CD8-positive, alpha-beta memory T cell (primary cell): ENCODE data around the gene GNG8. TPM values are rescaled to one million over a fixed set of nuclear protein-coding genes. Genes with fewer than 3 reads are reported as not detected.

ENCODE experiments used
- polyA plus RNA-seq: library from polyadenylated mRNA; unstranded; fragments of 300-500 nt; fragmentation: Illumina TruSeq; gene quantifications from one replicate; pipeline ENCODE4 v1.2.3, GENCODE V29; 2021
- total RNA-seq, 2 experiments: library from RNA; stranded (reverse); gene quantifications; one replicate each; pipeline ENCODE4 v1.2.3, GENCODE V29; 2021

GNG8 gene
- total and polyA plus RNA-seq, 3 experiments from 2014 or later: 9.0 TPM; not detected in 1

Other genes starting within 250 kb of the GNG8 start
- gene CCDC8, start 222.6 kb downstream of the GNG8 start, total RNA-seq: not detected
- gene CCDC8, start 222.6 kb downstream of the GNG8 start, polyA plus RNA-seq: not detected
- gene PNMA8C, start 207.3 kb downstream of the GNG8 start, total RNA-seq: not detected
- gene PNMA8C, start 207.3 kb downstream of the GNG8 start, polyA plus RNA-seq: not detected
- under 1 TPM; 0.49 to 0.61 TPM for gene PNMA8A, start 164.6 kb downstream of the GNG8 start, total RNA-seq
- gene PNMA8A, start 164.6 kb downstream of the GNG8 start, polyA plus RNA-seq: not detected
- gene PNMA8B, start 140.3 kb downstream of the GNG8 start, total RNA-seq: under 1 TPM in 1 of 2 experiments, not detected in 1; 0.04 TPM
- gene PNMA8B, start 140.3 kb downstream of the GNG8 start, polyA plus RNA-seq: not detected
- 100 to 1,000 TPM; 465 to 493 TPM for gene CALM3, start 34.9 kb downstream of the GNG8 start, total RNA-seq
- 168 TPM for gene CALM3, start 34.9 kb downstream of the GNG8 start, polyA plus RNA-seq
- gene PTGIR, start 11.1 kb downstream of the GNG8 start, total RNA-seq: 10 to 100 TPM; 17.7 to 18.4 TPM
- not detected for gene PTGIR, start 11.1 kb downstream of the GNG8 start, polyA plus RNA-seq
- 1 to 10 TPM; 2.5 TPM for gene DACT3, start 25.0 kb upstream of the GNG8 start, total RNA-seq
- not detected for gene DACT3, start 25.0 kb upstream of the GNG8 start, polyA plus RNA-seq
- 10 to 100 TPM; 61.6 to 63.8 TPM for gene PRKD2, start 80.9 kb upstream of the GNG8 start, total RNA-seq
- gene PRKD2, start 80.9 kb upstream of the GNG8 start, polyA plus RNA-seq: 88.0 TPM
- 10 to 100 TPM; 21.6 to 24.4 TPM for gene FKRP, start 109.9 kb upstream of the GNG8 start, total RNA-seq
- 6.4 TPM for gene FKRP, start 109.9 kb upstream of the GNG8 start, polyA plus RNA-seq
- gene STRN4, start 110.2 kb upstream of the GNG8 start, total RNA-seq: 10 to 100 TPM; 68.8 to 70.4 TPM
- gene STRN4, start 110.2 kb upstream of the GNG8 start, polyA plus RNA-seq: 23.2 TPM
- 100 to 1,000 TPM; 377 to 380 TPM for gene SLC1A5, start 152.4 kb upstream of the GNG8 start, total RNA-seq
- 19.1 TPM for gene SLC1A5, start 152.4 kb upstream of the GNG8 start, polyA plus RNA-seq
- gene AP2S1, start 214.6 kb upstream of the GNG8 start, total RNA-seq: 100 to 1,000 TPM; 121 TPM
- 74.3 TPM for gene AP2S1, start 214.6 kb upstream of the GNG8 start, polyA plus RNA-seq
- gene ARHGAP35, start 224.8 kb upstream of the GNG8 start, total RNA-seq: 10 to 100 TPM; 26.7 to 27.3 TPM
- gene ARHGAP35, start 224.8 kb upstream of the GNG8 start, polyA plus RNA-seq: 12.2 TPM